Panc1 (cell line): ENCODE data around the gene PIGS. TPM values are rescaled to one million over a fixed set of nuclear protein-coding genes. Genes with fewer than 3 reads are reported as not detected.

Experiments
- ATAC-seq: fragments of 200-7000 bp; cut with Tn5 transposase; 2 replicates; pipeline ENCODE4 v1.9.1; 2020; ENCODE audit warnings: mild to moderate bottlenecking, moderate library complexity
- BruUV-seq: library from RNA; stranded (reverse); fragments of 400-500 nt; replicated peaks from 2 replicates; lab custom pipeline; 2021; lab: Mats Ljungman, UMichigan
- CTCF ChIA-PET: fragments of 300-600 bp; sonication (Branson Sonifier 250); formaldehyde crosslinking; loops from one replicate; lab custom pipeline; 2022; ENCODE audit warnings: antibody characterized with exemption; lab: Charles Lee
- POLR2A ChIA-PET: fragments of 300-600 bp; sonication (Branson Sonifier 250); formaldehyde crosslinking; loops from one replicate; lab custom pipeline; 2022; ENCODE audit warnings: antibody characterized with exemption; lab: Charles Lee
- DNase-seq: peaks from one replicate; pipeline ENCODE4 v3.0.0-alpha.2; 2010; ENCODE audit warnings: low read depth, low spot score
- H3K27ac ChIP-seq: 2 replicates; pipeline ENCODE4 v1.5.1; 2011; ENCODE audit warnings: mild to moderate bottlenecking, low read length, inconsistent platforms
- H3K27me3 ChIP-seq: fragments of 200-500 bp; sonication (Bioruptor generic); 2 replicates; pipeline ENCODE4 v1.6.0; 2014; ENCODE audit warnings: low read length, inconsistent platforms; ENCODE audit not compliant: control insufficient read depth, insufficient read depth
- H3K36me3 ChIP-seq: fragments of 200-500 bp; sonication (Bioruptor generic); 2 replicates; pipeline ENCODE4 v1.5.1; 2014; ENCODE audit warnings: inconsistent platforms, mild to moderate bottlenecking, low read length, moderate library complexity; ENCODE audit not compliant: control insufficient read depth, insufficient read depth
- H3K4me1 ChIP-seq: 2 replicates; pipeline ENCODE4 v1.5.1; 2011; ENCODE audit warnings: inconsistent platforms, mild to moderate bottlenecking, low read length, moderate library complexity; ENCODE audit not compliant: control insufficient read depth, insufficient read depth
- H3K4me3 ChIP-seq, 2 experiments: 2 replicates each; pipeline ENCODE4 v1.5.1; 2011 to 2012; ENCODE audit warnings: low read depth in 2 of 2, low read length in 2 of 2, mild to moderate bottlenecking in 2 of 2, inconsistent platforms in 1 of 2, moderate library complexity in 1 of 2
- H3K9me3 ChIP-seq: fragments of 200-500 bp; sonication (Bioruptor generic); 2 replicates; pipeline ENCODE4 v1.5.1; 2014; ENCODE audit warnings: low read depth, mild to moderate bottlenecking, inconsistent platforms, low read length, moderate library complexity; ENCODE audit not compliant: control insufficient read depth, insufficient read depth
- CTCF ChIP-seq: fragments of 450-650 bp; IDR thresholded peaks from 2 replicates; pipeline ENCODE4 v1.5.1; 2017; ENCODE audit warnings: mild to moderate bottlenecking
- POLR2AphosphoS5 ChIP-seq: IDR thresholded peaks from 2 replicates; pipeline ENCODE4 v1.6.1; 2012; ENCODE audit warnings: mild to moderate bottlenecking, low read depth, low read length, moderate library complexity
- REST ChIP-seq, 2 experiments: IDR thresholded peaks; 2 replicates each; pipeline ENCODE4 v1.6.1; 2011 to 2012; ENCODE audit warnings: low read depth in 2 of 2, control low read depth in 1 of 2, low read length in 1 of 2, mild to moderate bottlenecking in 1 of 2, moderate library complexity in 1 of 2; ENCODE audit not compliant: insufficient read depth in 1 of 2
- SIN3A ChIP-seq: IDR thresholded peaks from 2 replicates; pipeline ENCODE4 v1.6.1; 2012; ENCODE audit warnings: low read depth, mild to moderate bottlenecking, low read length, moderate library complexity, borderline replicate concordance; ENCODE audit not compliant: insufficient read depth
- TCF7L2 ChIP-seq: IDR thresholded peaks from 2 replicates; pipeline ENCODE4 v1.6.1; 2011; ENCODE audit warnings: mild to moderate bottlenecking, low read depth, low read length, inconsistent platforms
- in situ Hi-C: cut with HindIII; loops from 2 replicates; pipeline ENCODE4 v1.10.0; 2016; ENCODE audit warnings: low sequenced_read_pairs, low pct_unique_long_range_greater_than_20kb
- intact Hi-C: fragments of 100-400 bp; cut with micrococcal nuclease; formaldehyde crosslinking; loops from one replicate; pipeline ENCODE4 v1.10.0; 2022; ENCODE audit not compliant: unreplicated experiment
- total RNA-seq: library from RNA; stranded (reverse); gene quantifications from one replicate; pipeline ENCODE4 v1.2.1, GENCODE V29; 2021; ENCODE audit not compliant: unreplicated experiment

Gene PIGS
- total RNA-seq, 1 experiment from 2014 or later, result 78.8 TPM

- TSS peak; percentile 37 for BruUV-seq
- peaks cover 9% of the 10 kb centered on the region; the same call in 1 of the 2 replicates for H3K4me1 ChIP-seq
- H3K4me3 ChIP-seq, result no peak overlapping the region
- no peak for DNase-seq
- no peaks in the 10 kb centered on the region for H3K36me3 ChIP-seq
- in situ Hi-C loops (no loop called here), intact Hi-C loops (no loop called here)
- no peaks in the 10 kb centered on the region for H3K9me3 ChIP-seq
- CTCF ChIA-PET, result no interaction called here
- no peaks in the 10 kb centered on the region for H3K27me3 ChIP-seq
- TF ChIP-seq REST (IDR thresholded peaks at IDR 0.05; ENCODE audit: insufficient read depth in 1 of 2, low read depth in 2 of 2, low read length in 1 of 2) (no peak), SIN3A (no peak), POLR2AphosphoS5 (no peak), TCF7L2 (no peak), CTCF (peak; percentile 75; the same call in 1 of the 2 replicates)
- no peak for ATAC-seq
- POLR2A ChIA-PET, result interaction anchor here (0.5 kb wide), 1 partner anchor 20 kb away, joined by 7 read pairs; no protein-coding TSS in a partner anchor
- H3K27ac ChIP-seq, result no peak overlapping the region
These were observed 22.8 kb downstream of the PIGS start for GRCh38 chr17:28548417-28549130.

- intact Hi-C loops, result no loop called here
- ChIA-PET CTCF (interaction anchor here (0.6 to 0.7 kb wide), 2 partner anchors 18 to 81 kb away, joined by 3 read pairs; no protein-coding TSS in a partner anchor), POLR2A (no interaction called here)
- in situ Hi-C loops, result no loop called here
- no TSS peak for BruUV-seq
- ATAC-seq (peak; percentile 80), DNase-seq (peak; percentile 60)
- Histone ChIP-seq H3K4me3 (no peak overlapping the region), H3K27me3 (no peaks in the 10 kb centered on the region), H3K9me3 (no peaks in the 10 kb centered on the region), H3K4me1 (peaks cover 7% of the 10 kb centered on the region; the same call in 1 of the 2 replicates), H3K36me3 (no peaks in the 10 kb centered on the region), H3K27ac (no peak overlapping the region)
- TF ChIP-seq POLR2AphosphoS5 (no peak), CTCF (peak; percentile 96), REST (IDR thresholded peaks at IDR 0.05; ENCODE audit: insufficient read depth in 1 of 2, low read depth in 2 of 2, low read length in 1 of 2) (0 out of 4 replicates have a peak, but pooled peaks of 1 of the 2 experiments have one; percentile 18), SIN3A (no peak), TCF7L2 (no peak)
These were observed 23.5 kb downstream of the PIGS start for GRCh38 chr17:28547623-28548416.
